ENCODE measurements around the gene KCNH1. TPM values are rescaled to one million over a fixed set of nuclear protein-coding genes. Genes with fewer than 3 reads are reported as not detected.

The KCNH1 gene
- total RNA-seq, 1 experiment from 2014 or later = 2.4 TPM

DNA sequence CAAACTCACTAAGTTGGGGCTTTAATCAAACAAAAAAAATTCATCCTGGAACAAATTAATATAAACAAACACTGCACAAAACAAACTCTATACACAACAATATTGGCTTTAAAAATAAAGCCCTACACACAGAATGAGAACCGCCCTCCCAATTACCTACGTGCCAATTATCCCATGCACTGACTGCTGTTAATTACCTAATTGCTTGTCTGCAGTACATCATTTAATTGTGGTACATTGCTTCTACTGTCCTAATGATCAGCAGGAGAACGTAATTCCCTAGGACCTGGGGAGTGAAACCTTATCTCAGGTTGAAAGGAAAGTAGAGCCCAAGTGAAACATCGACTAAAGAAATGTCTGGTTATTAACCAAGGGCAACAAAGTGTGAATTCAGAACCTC, 364.5 kb downstream of the KCNH1 start:
- DNase-seq (ENCODE audit: low read depth) = no peak

DNA sequence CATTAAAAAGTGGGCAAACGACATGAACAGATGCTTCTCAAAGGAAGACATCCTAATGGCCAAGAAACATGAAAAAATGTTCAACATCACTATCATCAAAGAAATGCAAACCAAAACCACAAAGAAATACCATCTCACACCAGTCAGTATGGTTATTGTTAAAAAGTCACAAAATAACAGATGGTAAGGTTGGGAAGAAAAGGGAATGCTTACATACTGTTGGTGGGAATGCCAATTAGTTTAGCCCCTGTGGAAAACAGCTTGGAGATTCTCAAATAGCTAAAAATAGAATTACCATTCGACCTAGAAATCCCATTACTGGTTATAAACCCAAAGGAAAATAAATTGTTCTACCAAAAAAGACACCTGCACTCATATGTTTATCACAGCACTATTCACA, 369.4 kb downstream of the KCNH1 start:
- DNase-seq (ENCODE audit: low read depth) = no peak

DNA sequence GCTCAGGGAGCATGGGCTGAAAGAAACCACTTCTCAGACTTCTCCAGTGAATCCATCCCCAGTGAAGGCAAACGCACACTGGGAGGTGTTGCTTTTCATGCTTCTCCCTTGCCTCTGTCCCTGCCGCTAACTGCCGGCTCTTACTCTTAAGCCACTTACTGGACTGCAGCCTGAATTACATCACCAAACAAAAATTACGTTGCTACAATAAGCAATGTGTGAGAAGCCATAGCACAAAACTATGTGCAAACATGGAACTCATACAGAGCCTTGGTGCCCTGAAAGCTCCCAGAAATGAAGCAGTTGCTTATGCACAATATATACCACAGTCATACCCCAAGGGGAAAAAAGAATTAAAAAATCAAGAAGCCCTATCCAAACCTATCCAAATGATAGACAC, 375.2 kb downstream of the KCNH1 start:
- no peak for DNase-seq (ENCODE audit: low read depth)

DNA sequence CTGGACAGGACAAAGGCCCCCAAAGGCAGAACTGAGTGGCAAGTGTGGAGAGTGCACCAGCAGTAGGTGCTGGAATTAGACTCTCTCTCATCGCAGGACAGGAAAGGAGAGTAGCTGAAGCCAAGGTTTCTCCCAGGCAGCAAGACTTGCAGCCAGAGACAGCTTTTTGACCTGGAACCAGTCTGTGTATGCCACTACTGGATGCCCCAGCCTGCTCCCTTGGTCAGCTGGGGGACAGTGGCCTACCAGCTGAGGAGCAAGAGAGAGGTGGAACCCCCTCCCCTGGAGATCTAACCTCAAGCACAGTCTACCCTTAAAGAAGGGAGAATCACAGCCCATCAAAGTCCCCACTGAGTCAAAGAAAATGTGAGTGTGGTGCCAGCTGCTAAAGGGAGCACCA, 375.7 kb downstream of the KCNH1 start:
- DNase-seq (ENCODE audit: low read depth) = no peak

DNA sequence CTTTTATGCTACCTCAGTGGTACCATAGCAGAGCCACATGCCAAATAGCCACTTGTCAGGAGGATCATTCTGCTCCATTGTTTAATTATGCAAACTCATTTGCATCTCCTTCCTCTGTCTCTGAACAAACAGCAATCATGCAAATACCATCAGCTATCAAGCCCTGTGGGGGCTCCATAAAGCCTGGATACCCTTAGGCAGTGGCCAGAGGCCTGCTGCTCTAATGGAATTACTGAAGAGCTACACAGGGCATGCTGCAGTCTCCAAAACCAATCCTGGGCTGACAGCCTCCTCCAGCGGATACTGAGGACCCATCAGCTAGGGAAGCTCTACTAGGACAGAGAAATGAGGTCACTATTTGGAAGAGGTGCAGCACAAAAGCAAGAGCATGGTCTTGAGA, 376.3 kb downstream of the KCNH1 start:
- no peak for DNase-seq (ENCODE audit: low read depth)

GRCh38 chr1:210755991-210756659, 377.8 kb downstream of the KCNH1 start:
- DNase-seq (ENCODE audit: low read depth) = no peak

- DNase-seq (ENCODE audit: low read depth) = no peak
These were observed 378.9 kb downstream of the KCNH1 start for GRCh38 chr1:210754878-210755665.

- no peak for DNase-seq (ENCODE audit: low read depth)
These were observed 382.0 kb downstream of the KCNH1 start for GRCh38 chr1:210751911-210752310.

DNA sequence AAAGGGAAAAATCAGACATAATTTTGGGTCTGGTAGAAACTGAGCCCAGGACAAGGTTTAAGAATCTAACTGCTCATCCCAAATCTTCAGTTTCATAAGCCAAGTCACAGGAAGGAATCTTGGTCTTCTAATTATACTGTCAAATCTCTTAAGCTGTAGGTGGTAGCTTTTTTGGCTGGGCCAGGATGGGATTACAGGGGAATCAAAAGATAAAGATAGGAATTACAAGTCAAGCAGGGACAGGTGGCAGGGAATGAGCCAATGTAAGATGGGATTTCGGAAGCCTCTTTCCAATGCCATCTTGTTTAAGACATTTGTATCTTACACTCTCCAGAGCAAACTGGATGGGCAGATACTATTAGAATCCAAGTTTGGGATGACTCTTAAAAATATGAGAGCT, 383.5 kb downstream of the KCNH1 start:
- DNase-seq (ENCODE audit: low read depth) = no peak

DNA sequence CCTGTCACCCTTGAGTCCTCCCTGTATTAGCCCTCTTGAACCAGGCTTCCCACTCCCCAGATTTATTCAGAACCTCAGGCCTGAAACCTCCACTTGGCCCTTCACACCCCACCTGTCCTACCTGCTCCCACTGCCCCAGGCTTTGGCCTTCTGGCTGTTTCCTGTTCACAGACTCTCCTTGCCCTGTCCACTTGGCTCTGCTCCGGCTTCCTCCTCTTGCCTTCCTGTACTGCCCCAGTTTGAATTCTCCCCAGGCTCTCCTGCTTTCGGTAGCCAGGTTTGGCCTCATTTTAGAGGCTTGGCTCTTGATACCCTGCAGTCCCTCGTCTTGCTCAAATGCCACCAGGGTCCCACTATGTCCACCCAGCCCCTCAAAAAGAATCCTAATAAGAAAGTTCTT, 385.2 kb downstream of the KCNH1 start:
- DNase-seq (ENCODE audit: low read depth) = no peak

GRCh38 chr1:210747890-210748289, 386.1 kb downstream of the KCNH1 start:
- no peak for DNase-seq (ENCODE audit: low read depth)

GRCh38 chr1:210747112-210747511, 386.8 kb downstream of the KCNH1 start:
- no peak for DNase-seq (ENCODE audit: low read depth)

DNA sequence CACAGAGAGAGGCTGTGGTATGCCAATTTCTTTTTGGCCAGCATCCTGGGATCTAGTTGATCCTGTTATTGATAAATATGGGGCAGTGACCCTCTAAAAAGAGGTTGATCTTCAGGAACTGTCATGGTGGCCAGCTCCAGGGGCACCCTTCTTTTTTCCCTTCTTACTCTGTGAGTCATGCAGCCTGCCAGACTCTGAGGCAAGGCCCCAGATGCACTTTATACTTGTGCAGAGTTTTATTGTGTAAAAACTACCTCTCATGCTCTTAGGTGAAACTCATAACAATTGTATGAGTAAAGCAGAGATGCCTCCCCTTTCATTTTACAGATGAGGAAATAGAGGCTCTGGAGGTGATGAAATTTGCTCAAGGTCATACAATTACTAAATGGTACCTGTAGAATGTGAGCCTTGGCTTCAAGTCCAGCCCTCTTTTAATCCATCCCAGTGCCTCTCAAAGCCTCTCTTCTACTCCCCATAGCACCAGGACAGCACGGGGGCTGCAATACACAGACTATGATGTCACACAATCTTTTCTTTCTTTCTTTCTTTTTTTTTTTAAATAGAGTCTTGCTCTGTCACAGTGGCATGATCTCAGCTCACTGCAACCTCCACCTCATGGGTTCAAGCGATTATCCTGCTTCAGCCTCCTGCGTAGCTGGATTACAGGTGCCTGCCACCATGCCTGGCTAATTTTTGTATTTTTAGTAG, 387.8 kb downstream of the KCNH1 start:
- no peak for DNase-seq (ENCODE audit: low read depth)

DNA sequence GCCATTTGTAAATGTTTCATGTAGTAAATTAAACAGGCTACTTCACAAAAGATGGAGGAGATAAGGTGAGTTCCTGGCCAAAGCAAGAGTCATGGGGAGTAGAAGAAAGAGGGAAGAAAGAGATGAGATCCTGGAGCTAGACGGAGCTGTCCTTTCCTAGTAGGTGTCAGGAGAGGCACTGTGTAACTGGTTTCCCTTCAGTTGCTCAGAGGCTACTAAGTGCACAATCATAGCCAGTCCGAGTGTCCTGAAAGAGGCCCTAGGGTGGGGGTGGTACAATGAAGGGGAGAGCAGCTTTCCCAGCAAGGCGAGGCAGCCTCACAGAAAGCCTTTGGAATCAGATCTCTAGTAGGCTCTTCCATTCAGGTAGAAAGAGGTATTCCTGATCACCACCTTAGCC, 390.9 kb downstream of the KCNH1 start:
- no peak for DNase-seq (ENCODE audit: low read depth)

GRCh38 chr1:210741564-210741963, 392.4 kb downstream of the KCNH1 start:
- no peak for DNase-seq (ENCODE audit: low read depth)

GRCh38 chr1:210739627-210740026, 394.3 kb downstream of the KCNH1 start:
- DNase-seq (ENCODE audit: low read depth) = no peak

DNA sequence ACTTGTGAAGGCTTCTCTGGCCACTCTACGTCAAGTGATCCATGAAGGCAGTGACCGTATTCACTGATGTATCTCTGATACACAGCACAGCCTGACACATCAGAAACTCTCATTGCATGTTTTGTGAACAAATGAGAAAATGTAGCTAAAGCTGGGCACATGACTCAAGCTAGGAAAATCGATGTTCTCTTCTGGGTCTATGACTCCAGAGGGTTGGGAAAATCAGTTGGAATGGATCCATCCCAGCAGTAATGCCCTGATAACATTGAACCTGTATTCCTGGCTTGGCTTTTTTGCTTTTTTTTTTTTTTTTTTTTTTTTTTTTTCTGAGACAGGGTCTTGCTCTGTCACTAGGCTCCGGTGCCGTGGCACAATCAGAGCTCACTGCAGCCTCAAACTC, 395.7 kb downstream of the KCNH1 start:
- no peak for DNase-seq (ENCODE audit: low read depth)

- DNase-seq (ENCODE audit: low read depth) = no peak
These were observed 397.2 kb downstream of the KCNH1 start for GRCh38 chr1:210736713-210737112.

DNA sequence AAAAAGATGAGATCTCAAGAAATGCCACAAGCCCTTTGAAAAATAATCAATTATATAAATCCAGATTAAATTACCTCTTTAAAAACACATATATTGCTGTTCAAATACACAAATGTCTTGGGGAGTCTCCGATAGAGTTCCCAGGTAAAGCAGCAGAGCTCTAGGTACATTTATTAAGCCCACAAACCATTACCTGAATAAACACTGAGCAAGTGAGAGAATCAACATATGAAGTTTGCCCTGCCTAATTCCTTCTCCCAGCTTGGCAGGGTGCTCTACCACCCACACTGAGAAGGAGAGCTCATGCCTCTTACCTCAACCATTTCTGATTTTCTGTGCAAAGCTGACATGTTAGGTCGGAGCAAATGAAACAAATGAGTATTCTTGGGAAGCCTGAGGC, 402.4 kb downstream of the KCNH1 start:
- DNase-seq (ENCODE audit: low read depth) = no peak

- no peak for DNase-seq (ENCODE audit: low read depth)
These were observed 402.8 kb downstream of the KCNH1 start for GRCh38 chr1:210731193-210731592.

DNA sequence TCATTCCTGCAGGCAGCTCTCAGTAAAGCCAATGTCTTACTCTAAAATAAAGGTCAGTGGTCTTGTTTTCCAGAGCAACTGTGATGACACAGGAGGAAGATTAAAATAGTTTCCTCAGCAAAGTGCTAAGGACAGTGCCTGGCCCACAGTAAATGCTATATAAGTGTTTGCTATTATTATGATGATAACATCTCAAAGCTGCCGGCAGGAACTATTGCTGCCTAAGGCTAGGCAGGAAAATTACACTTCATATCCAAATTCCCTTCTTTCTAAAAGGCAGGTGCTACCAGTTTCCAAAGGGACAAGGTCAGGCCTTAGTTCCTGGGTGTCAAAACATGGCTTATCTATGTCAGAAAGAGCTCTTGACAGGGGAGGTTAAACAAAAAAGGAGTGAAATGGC, 403.9 kb downstream of the KCNH1 start:
- no peak for DNase-seq (ENCODE audit: low read depth)

GRCh38 chr1:210728437-210729149, 405.4 kb downstream of the KCNH1 start:
- DNase-seq (ENCODE audit: low read depth) = no peak

All from HT1080 (cell line).